HG02973 (cell line): Measurements from ENCODE around the gene JUP.

Experiments used
- ATAC-seq: cut with Tn5 transposase; IDR thresholded peaks from one replicate; pipeline ENCODE4 v1.9.1; 2021; ENCODE audit warnings: moderate library complexity; ENCODE audit not compliant: unreplicated experiment

The JUP gene

DNA sequence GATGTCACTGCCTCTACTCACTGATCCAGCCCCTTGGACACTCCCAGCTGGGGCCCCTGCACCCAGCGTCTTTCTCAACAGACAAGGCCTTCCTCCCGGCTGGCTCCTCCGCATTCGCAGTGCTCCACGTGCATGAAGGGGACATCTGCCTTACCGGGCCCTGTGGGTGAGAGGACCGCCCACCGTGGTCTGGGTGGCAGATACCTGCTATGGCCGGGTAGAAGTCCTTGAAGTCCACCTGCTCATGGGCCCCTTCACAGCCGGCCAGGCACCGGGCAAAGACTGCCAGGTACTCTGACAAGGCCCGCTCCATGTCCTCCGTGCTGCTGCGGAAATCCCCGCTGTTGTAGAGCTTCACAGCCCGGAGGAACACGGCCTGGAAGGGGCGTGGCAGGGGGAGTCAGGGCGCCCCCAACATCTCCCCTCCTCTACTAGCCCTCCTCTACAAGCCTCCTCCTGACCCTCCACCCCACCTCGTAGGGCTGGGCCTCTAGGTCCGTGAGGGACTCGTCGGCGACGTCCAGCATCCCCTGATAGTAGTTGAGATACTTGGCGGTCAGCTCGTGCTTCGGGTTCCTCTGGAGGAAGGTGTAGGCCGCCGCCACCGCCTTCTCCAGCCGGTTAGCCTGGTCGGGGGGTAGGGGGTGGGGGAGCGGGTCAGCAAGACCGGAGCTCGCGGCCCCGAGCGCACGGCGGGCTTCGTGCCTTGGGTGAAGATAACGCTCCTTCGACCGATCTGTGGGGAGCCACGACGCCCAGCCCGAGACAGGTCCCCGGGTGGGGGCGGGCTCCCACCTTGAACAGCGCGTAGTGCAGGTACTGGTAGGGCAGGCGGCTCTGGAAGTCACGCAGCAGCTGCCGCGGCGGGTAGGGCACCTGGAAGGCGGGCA is 24.4 kb upstream of the JUP start:
- ATAC-seq, result no peak

DNA sequence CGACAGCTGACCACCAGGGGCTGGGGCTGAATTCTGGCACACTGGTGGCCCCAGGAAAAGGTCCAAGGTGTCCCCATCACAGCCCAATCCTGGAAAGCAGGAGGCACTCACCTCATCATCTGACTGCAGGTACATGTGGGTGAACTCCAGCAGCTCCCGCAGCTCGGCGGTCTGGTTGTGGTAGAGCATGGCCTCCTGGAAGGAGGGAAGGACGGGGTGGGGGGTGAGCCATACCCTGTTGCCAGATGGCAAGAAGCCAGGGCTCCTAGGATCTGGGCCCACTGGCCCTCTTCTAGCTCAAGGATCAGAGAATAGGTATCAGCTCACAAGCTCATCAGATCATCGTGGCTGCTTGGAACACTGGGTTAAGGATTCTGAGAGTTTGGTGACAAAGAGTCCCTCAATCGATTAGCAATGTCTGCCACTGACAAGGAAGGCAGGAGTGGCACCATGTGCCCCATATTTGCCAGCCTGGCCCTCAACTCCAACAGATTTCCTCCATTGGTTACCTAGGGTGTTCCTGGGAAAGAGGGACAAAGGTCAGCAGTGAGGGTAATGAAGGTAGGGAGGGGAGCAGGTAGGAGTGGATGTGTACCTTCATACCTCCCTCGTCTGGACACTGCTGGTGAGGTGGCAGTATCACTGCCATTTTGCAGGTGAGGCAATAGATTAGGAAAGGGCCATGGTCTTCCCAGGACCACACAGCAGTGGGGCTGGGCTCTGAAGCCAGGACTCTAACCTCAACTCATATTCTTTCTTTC is 20.4 kb upstream of the JUP start:
- no peak for ATAC-seq

DNA sequence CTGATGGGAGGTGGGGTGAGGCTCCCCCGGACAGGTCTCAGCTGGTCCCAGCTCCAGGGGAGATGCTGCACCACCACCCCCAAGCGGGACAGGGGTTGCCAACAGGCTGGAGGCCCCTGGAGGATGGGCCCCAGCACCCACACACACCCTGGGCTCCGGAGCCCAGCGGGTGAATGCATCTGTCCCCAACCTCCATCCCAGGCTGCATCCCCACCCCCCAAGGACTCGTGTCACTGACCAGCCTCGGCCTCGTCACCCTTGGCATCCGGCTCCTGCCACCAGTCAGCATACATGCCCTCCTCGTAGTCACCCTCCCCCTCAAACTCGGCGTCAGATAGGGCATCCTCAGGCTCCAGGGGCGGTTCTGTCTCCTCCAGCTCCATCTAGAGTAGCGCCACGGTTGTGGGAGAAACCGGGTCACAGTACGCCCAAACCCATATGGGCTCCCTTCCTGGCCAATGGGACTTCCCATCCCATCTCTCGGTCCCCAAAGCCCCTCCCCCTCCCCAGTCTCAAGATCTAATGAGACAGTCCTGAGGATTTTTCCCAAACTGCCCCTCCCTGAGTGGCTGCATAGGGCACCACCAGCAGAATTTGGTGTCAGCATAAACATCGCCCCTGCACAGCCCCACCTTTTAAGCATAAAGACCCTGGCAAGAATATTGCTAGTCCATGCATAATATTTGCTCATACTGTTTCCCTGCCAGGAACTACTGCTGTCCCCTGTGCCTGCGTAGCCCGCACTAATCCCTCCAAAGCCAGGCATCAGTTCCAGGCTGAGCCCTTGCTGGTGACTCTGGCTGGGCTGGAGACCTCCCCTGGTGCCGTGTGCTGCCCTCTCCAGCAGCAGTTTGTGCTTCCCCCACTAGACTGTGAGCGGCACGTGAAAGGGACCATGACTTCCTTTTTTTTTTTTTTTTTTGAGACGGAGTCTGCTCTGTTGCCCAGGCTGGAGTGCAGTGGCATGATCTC is 16.8 kb upstream of the JUP start:
- no peak for ATAC-seq

DNA sequence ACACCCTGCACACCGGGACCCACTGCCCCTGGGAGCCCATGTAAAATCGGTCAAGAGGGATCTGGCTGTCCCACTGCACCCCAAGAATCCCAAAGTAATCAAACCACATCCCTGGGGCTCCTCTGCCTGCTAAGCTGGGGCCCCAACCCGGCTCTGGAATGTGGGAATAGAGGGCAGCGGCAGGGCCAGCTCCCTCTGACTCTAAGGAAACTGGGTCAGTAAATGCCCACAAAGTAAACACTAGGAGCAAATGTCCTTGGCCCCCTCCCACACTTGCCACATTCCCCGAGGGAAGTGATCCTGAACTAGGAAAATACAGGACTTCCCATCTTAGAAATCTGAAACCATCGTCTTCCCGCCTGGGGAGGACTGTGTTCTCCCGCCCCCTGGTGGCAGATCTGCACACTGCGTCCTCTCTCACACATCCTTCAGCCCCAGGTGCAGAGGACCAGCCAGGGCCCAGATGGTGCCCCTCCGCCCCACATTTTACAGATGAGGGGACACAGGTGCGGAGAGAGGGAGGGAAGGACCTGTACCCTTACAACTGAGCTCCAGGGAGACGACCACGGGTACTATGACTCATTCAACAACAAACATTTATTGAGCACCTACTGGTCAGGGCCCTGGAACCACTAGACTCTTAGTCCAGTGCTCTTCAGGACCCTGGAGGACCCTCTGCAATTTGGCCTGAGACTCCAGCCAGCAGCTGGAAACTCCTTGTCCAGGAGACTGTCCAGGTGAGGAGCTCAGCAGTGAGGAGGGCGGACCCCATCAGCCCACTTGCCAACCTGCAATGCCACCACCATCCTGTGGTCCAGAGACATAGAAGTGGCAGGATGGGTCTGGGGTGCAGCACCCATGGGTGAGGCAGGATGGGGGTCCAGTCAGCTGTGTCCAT is 15.1 kb upstream of the JUP start:
- ATAC-seq, result no peak

DNA sequence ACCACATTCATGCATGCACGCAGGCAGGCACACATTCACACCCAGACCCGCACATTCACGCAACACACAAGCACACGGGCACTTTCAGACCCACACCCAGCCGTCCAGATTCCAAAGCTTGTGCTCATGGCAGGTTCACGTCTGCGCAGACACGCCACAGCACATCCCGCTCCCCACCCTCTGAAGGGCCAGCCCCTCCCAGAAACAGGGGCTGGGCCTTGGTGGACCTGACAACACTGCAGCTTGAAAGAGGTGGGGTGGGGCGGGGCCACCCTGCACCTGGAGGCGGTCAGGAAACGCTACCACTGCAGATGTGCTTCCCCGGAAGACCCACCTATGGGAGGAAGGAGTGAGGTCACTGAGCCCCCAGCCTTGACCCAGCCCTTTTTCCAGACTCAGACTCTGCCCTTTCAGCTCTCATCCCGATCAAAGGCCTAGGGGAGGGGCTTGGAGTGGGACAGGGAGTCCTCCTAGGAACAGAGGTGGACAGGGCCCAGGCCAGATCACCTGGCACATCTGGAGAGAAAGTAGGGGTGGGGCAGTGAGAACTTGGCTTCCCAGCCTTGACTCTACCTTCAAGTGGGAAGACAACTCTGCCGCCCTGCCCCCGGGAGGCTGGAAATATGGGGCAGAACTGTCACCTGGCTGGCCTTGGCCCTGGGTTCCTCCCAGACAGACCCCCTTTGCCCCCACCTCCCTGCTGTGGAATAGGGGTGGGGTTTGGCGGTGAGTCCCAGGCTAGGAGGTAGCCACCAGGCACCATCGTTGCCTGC is 14.3 kb upstream of the JUP start:
- no peak for ATAC-seq

DNA sequence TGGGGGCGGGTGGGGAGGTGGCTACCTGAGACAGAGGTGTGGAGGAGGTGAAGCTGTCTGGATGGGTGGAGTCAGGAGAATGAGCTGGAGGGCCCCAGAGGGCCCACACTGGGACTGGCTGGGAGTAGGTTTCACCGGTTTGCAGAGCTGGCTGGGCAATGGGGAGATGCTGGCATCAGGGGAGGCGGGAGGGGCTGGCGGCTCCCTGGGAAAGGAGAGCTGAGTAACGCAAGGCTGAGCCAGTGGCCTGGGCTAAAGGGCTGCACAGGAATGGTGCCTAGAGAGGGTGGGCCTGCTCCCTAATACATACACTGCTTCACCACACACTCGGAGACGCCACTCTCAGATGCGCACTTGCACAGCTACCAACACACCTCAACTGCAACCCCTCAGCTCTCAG is 12.9 kb upstream of the JUP start:
- ATAC-seq, result no peak

DNA sequence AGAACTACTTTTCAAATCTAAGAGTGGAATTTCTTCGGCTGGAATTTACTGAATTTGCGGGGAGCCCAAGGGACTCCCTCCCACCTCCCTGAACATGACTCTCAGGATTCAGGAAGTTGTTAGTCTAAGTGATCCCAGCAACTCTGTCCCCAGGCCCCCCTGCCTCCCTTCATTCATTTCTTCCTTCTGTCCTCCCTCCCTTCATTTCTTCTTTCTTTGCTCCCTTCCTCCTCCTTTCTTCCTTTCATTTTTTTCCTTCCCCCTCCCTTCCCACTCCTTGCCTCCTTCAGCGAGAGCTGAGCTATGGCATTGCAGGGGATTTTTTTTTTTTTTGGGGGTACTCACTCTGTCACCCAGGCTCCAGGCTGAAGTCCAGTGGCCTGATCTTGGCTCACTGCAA is 10.9 kb upstream of the JUP start:
- no peak for ATAC-seq

DNA sequence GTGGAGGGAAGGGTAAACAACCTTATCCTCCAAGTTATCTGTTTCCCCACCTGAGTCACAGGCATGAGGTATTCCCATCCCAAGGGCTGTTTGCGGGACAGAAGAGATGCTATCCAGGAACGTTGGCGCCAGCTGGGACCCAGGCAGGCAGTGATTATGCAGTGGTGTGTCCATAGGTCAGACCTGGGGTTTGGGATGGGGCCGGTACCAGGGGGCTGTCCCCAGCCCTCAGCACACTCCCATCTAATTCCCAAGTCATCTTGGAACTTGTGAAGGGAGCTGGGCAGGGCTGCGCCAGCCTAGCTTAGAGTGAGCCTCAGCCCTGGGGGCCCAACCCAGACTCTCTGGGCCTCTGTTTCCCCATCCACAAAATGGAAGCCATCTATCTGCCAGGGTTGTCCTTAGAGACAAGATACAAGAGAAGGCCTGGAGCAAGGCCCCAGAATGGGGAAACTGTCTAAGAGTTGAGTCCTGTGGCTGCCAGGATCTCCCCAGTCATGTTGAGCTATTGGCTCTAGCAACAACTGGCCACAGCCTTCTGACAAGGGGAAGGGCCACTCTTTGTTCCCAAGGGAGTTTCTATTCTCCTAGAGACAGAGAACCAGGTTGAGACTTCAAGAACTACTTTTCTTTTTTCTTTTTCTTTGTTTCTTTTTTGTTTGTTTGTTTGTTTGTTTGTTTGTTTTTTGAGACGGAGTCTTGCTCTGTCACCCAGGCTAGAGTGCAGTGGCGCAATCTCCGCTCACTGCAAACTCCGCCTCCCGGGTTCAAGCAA is 9.8 kb upstream of the JUP start:
- ATAC-seq, result no peak

DNA sequence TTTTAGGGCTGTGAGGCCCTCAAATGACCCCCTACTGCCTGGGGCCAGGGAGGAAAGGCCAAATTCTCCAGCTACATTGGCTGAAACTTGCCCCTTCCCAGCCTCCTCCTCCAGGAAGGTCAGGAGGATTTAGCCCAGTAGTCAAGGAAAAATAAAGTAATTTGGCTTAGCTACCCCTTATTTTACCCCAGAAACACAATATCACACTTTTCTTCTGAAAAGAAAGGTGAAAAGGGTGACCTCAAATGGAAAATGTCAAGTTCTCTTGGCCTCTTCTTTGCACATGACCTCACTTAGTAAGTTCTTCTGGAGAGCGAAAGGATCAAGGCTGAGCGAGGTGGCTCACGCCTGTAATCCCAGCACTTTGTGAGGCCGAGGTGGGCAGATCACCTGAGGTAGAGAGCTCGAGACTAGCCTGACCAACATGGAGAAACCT is 8.0 kb upstream of the JUP start:
- ATAC-seq, result no peak

DNA sequence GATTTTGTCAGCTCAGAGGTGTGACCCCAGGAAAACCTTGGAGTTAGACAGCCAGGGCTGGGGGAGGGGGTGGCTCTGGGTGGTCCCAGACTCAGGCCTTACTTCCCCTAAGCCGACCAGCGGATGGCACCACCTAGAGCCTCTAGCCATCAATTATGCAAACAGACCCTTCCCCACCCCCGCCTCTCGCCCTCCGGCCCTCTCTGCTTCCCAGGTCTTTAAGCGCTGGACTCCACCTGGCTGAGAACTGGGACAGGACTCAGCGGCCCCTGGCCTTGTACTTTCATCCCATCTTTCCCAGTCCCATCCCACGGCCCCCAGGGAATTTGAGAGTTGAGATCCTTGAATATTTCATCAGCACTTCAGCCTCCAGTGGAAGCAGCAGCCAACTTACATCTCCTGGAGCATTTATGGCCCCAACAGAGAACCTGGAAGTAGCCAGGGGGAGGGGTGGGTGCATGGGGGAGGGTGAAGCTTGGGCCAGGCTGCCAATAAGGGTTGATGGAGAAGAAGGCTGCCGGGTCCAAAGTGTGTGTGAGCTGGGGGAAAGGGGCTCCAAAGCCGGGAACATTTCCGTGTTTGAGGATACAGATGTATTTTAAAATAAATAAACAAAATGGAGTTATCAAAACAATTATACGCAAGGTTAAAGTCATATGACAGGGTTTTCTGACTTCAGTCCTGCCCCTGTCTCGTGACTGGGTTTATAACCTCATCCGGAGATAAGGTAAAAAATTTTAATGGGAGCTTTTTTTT is 7.5 kb upstream of the JUP start:
- ATAC-seq, result no peak

DNA sequence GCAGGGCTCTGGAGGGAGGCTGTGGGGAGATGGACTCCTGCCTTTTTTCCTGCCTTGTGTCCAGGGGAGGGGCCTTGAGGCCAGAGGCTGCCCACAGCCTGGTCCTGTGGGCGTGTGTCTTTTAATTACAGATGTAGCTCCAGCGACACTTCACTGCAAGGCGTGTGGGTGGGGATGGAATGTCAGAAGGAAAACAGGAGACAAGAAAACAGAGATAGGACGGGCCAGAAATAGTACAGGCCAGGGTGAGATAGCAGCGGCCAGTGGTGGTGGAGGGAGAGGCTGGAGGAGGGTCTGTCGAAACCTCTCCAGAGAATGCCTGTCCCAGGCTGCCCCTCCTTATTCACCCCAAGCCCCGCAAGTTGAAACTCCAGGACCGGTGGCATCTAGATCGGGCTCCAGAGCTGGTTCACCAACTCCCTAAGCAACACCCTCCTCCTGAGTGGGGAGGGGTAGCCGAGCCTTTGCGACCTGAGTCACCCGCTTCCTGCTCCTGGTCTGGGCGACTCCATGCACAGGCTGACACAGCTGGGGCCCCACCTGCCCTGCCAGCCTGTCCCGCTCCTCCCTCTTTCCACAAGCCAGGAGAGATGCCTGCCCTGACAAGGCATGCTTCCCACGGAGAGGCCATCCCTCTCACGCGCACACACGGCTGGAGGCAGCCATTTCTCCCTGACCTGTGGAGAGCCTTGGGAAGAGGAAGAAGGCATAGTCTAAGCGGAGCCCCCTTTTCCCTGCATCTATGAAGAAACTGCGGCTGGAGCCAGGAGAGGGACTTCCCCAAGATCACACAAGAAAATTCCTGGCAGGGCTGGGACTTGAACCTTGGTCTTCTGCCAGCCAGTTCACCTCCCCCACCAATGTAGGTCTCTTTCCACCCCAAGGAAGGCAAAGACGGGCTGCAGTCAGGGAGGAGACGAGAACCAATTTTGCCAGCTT is 6.6 kb upstream of the JUP start:
- ATAC-seq, result no peak

DNA sequence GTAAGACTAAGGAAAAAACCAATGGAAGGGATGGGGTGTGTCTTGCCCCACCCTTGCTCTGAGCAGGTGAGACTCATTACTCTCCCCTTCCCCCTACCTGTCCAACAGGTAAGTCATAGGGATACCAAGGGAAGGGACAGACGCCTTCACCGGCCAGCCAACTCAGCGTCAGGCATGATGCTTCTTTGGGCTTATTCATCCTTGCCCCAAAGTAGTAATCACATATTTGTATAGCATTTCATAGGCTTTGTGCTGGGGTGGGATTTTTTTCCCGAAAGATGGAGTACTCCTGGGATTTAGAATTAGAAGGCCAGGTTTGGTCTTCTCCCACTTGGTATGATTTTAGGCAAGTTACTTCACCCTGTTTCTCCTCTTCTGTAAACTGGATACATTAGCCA is 509 bp upstream of the JUP start:
- ATAC-seq, result no peak

DNA sequence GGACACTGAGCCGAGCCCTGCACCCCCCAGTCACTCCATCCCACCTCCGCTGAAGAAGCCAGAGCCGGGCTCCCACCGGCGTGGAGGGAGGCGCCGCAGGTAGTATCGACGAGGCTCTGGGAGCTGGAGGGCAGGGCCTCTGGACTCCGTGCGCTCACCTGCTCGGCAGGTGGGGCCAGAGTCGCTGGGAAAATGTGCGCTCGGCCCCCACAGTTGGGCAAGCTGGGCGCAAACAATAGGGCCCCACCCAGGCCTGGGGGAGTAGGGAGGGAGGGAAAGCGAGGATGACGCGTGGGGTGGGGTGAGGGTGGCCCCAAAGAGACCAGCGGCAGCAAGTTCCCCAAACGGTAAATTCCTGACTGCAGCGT is 668 bp downstream of the JUP start:
- ATAC-seq, result no peak

DNA sequence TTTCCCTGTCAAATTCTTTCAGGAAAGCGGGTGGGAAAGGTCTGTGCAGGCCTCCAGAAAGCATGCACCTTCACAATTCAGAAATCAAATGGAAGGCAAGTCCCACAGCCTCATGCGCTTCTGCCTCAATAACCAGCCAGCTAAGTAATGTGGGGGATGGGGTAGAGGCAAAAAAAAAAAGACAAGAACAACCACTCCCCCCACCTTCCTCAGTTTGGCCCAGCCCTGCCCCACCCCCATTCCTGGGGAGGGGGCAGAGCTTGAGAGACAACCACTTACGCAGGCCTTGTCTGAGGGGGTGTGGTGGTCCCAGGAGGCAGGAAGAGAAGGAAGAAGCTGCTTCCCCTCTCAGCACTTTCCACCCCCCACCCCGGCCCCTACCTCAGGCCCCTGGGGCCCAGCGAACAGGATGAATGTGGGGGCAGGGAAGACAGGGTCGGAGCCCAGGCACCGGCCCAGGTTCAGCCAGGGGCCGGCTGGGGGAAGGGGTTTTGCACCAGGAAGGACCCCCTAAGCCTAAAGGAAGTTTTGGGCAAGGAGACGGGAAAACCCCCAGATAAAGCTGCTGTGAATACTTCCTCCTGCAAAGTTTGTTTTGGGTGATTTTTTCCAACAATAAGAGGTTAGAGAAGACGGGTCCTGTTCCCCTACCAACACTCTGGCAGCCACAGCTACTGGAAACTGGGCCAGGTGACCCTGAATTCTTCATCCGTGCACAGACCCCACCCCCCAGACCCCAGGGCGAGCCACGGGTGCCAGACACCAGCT is 1.2 kb downstream of the JUP start:
- ATAC-seq, result no peak

DNA sequence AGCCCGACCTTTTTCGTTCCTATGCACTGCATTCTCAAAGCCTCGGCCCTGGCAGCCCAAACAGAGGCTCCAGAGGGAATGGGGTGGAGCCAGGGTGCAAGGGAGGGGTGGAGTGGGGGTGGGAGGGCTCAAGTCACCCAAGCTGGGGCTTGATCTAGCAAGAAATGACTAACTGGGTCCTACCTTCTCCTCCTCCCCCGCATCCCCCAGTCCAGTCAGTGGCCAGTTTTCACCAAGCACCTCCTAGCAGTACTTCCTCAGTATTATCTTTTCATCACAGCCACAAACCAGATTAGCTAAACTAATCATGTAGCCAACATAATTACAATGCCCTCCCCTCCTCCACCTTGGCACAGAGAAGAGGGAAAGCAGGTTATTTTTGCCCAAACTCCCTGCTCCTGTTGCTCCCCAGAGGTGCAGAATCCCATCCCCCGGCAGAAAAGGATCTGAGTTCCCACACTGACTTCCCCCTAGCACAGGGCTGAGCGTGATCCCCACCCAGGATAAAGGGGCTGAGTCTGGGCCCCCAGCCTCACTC is 2.2 kb downstream of the JUP start:
- no peak for ATAC-seq

DNA sequence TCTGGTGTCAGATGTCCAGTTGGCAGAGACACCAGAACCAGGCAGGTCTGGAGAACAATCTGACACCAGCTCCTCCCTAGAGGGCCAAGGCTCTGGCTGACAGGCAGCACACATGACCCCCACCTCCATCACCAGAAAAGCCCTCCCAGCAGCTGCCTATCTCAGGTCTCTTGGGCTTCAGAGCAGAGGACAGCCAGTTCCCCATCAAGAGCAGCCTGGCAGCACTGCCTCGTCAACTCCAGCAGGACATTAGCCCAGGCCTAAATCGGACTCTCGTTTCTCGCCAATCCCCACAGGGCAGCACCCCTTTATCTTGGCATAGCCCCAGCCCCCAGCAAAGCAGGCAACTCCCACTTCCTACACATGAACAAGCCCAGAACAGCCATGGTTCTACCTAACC is 4.4 kb downstream of the JUP start:
- ATAC-seq, result no peak
